GM12801 (cell line): Measurements from ENCODE around the gene CDRT4.

Source experiments
- TF ChIP-seq, protein P1 (sequence below): IDR thresholded peaks from one replicate; pipeline ENCODE4 v1.5.1; 2011; ENCODE audit warnings: control low read depth; ENCODE audit not compliant: insufficient read length; ENCODE audit errors: extremely low read depth

The CDRT4 gene

DNA sequence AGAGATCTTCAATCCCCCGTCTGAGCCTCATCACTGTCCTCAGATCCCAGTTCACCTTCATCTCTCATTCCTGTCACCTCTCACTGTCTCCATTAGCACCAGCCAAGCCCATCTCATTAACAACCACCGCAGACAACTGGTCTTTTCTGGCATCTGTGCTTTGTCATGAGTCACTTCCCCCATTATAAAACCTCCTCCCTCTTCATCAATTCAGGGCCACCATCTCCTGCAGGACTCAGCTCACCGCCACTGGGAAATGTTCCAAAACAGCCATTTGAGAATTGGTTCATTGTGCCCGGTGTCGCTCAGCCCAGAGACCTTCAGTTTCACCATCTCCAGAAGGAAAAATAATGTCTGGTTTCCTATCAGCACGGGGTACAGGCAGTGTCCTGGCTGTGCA, 69.1 kb downstream of the CDRT4 start:
- TF ChIP-seq, protein P1, sequence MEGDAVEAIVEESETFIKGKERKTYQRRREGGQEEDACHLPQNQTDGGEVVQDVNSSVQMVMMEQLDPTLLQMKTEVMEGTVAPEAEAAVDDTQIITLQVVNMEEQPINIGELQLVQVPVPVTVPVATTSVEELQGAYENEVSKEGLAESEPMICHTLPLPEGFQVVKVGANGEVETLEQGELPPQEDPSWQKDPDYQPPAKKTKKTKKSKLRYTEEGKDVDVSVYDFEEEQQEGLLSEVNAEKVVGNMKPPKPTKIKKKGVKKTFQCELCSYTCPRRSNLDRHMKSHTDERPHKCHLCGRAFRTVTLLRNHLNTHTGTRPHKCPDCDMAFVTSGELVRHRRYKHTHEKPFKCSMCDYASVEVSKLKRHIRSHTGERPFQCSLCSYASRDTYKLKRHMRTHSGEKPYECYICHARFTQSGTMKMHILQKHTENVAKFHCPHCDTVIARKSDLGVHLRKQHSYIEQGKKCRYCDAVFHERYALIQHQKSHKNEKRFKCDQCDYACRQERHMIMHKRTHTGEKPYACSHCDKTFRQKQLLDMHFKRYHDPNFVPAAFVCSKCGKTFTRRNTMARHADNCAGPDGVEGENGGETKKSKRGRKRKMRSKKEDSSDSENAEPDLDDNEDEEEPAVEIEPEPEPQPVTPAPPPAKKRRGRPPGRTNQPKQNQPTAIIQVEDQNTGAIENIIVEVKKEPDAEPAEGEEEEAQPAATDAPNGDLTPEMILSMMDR, result no peak

DNA sequence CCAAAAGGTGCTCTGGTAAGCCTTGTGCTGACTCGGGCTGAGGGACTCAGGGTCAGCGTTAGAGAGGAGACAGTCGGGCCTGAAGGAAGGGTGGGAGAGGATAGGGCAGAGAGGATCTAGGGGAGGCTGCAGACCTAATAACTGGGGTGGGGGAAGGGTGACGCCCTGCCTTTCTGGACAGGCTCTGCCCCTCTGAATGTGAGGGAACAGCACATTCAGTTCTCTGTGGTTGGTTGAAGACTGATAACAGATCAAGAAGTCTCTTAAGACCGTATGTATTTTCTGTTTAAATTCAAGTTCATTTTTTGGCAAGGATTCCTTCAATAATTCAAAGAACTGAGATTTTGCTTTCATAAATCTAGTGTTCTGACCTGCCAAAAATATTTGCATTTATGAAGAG, 69.8 kb downstream of the CDRT4 start:
- TF ChIP-seq, protein P1, result no peak

DNA sequence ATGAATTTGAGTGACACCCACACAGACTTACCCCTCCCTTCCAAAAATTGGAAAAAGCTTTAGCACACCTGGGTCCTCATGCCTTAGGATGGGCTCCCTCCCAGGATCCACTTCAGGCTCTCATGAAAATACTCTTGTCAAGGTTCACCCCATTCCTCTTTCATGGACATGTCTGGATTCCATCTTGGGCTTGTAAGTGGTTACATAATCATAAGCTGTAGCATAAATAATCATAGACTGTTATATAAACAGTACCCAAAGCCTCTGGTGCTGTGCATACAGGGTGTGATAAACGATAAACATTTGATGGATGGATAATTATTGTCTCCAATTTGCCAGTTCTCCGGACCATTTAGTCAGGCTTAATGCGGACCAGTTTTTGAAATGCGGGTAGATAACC, 72.3 kb downstream of the CDRT4 start:
- TF ChIP-seq, protein P1, result no peak

DNA sequence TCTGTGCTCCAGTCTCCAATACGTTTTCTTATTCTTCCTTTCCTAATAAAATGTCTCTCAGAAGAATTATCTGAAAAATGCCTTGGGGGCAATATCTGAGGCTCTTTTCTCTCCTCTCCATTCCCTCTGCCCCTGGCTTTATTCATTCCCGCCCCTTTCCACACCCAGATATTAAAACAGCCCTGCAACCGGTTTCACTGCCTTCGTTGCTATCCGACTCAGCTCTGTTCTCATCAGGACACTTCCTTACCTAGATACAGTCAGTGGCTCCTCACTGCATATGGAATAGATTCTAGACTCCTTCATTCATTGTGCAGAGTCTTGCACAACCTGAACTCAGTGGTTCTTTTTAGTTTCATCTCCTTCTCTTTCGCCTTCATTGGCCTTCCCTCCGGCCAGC, 74.0 kb downstream of the CDRT4 start:
- TF ChIP-seq, protein P1, result no peak

DNA sequence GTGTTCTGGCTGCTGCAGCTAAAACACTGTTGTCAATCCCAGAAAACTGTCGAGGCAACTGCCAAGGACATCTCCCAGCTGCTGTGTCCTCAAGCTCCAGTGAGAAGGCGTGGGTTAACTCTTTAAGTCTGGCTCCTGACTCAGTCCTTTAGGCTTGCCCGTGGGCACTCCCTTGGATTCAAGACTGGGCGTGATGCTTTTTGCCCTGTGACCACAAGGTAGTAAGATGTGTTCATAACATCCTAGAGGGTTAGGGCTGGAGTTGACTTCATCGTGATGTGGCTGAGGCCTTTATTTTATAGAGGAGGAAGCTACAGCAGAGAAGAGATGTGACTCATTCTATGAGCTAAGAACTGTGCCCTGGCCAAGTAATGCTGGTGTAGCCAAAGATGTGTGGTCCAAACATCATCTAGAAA, 75.1 kb downstream of the CDRT4 start:
- TF ChIP-seq, protein P1, result no peak

- TF ChIP-seq, protein P1, result no peak
Observed at GRCh38 chr17:15388356-15389041, 78.9 kb downstream of the CDRT4 start.

GRCh38 chr17:15386083-15386482, 81.3 kb downstream of the CDRT4 start:
- TF ChIP-seq, protein P1, result no peak
